K562 (cell line): ENCODE data around the gene PMPCA. TPM values are rescaled to one million over a fixed set of nuclear protein-coding genes. Genes with fewer than 3 reads are reported as not detected.

ENCODE experiments used
- HMGN3 ChIP-seq: IDR thresholded peaks from 2 replicates; pipeline ENCODE4 v1.6.1; 2011; ENCODE audit warnings: borderline replicate concordance, low read depth, mild to moderate bottlenecking, mixed read lengths, low read length; ENCODE audit not compliant: insufficient read length; ENCODE audit errors: extremely low read depth
- NCOA2 ChIP-seq, 2 experiments: fragments of 450-650 bp; IDR thresholded peaks; 2 replicates each; pipeline ENCODE4 v1.6.1; 2018; ENCODE audit warnings: mild to moderate bottlenecking in 2 of 2, moderate library complexity in 1 of 2; ENCODE audit not compliant: partially characterized antibody in 2 of 2
- RBFOX2 ChIP-seq: fragments of 200-400 bp; formaldehyde crosslinking; IDR thresholded peaks from 2 replicates; pipeline ENCODE4 v1.6.1; 2017; ENCODE audit warnings: low read depth, mild to moderate bottlenecking, low read length, moderate library complexity
- ZEB2 ChIP-seq: fragments of 450-650 bp; IDR thresholded peaks from 2 replicates; pipeline ENCODE4 v1.6.1; 2016
- ZFX ChIP-seq: sonication (generic); formaldehyde crosslinking; IDR thresholded peaks from 2 replicates; pipeline ENCODE4 v1.8.0; 2022; ENCODE audit warnings: mild to moderate bottlenecking, missing genetic modification reagents, moderate library complexity
- ZNF3 ChIP-seq: fragments of 250-450 bp; sonication (Bioruptor Pico); IDR thresholded peaks from 2 replicates; pipeline ENCODE4 v1.5.0; 2021; ENCODE audit warnings: mild to moderate bottlenecking, moderate library complexity
- polyA plus RNA-seq, 8 experiments: library from polyadenylated mRNA; depleted of rRNA in 4 of 8; stranded (reverse) in 5 of 8; unstranded in 3 of 8; fragments of >200 nt; fragmentation: Nextera tagmentation in 2 of 8; fragmentation: Illumina TruSeq in 1 of 8; extraction: Ambion mirVana in 2 of 8; extraction: Trizol in 1 of 8; gene quantifications; 2 replicates each; pipeline versions ENCODE4 v1.2.1 to v1.2.3, GENCODE V29; 2011 to 2014; ENCODE audit warnings: inconsistent platforms in 1 of 8, missing spikeins in 1 of 8
- total RNA-seq, 7 experiments: library from RNA; depleted of rRNA in 6 of 7; stranded (reverse); fragments of >200 nt in 6 of 7; fragmentation: Illumina TruSeq in 2 of 7; extraction: Trizol in 2 of 7; gene quantifications; 2 replicates each; pipeline versions ENCODE4 v1.2.1 to v1.2.3, GENCODE V29; 2011 to 2021; ENCODE audit warnings: low replicate concordance in 1 of 7
- TF ChIP-seq, protein P1 (sequence below), 2 experiments: fragments of 450-650 bp; IDR thresholded peaks; 2 replicates each; pipeline ENCODE4 v1.6.1; 2016; ENCODE audit warnings: mild to moderate bottlenecking in 2 of 2, borderline replicate concordance in 1 of 2, low read depth in 1 of 2, moderate library complexity in 1 of 2
- TF ChIP-seq, protein P2 (sequence below), 2 experiments: fragments of 450-650 bp in 1 of 2; sonication (generic) in 1 of 2; formaldehyde crosslinking in 1 of 2; IDR thresholded peaks in 1 of 2; conservative IDR thresholded peaks in 1 of 2; 2 replicates each; pipeline versions ENCODE4 v1.6.1 to v1.8.1; 2016 to 2023; ENCODE audit warnings: mild to moderate bottlenecking in 2 of 2, moderate library complexity in 2 of 2, inconsistent platforms in 1 of 2, missing genetic modification reagents in 1 of 2
- TF ChIP-seq, protein P3 (sequence below), 3 experiments: IDR thresholded peaks in 2 of 3; conservative IDR thresholded peaks in 1 of 3; 2 replicates each; pipeline ENCODE4 v1.5.1; 2011 to 2012; ENCODE audit warnings: low read length in 3 of 3, mild to moderate bottlenecking in 3 of 3, control low read depth in 2 of 3, improper control_type of control experiment in 1 of 3, inconsistent platforms in 1 of 3, low read depth in 1 of 3, mixed read lengths in 1 of 3, moderate library complexity in 1 of 3; ENCODE audit not compliant: insufficient read depth in 2 of 3
- TF ChIP-seq, protein P4 (sequence below), 2 experiments: IDR thresholded peaks; 2 replicates each; pipeline ENCODE4 v1.6.1; 2011; ENCODE audit warnings: borderline replicate concordance in 1 of 2, control low read depth in 1 of 2, low read depth in 1 of 2, low read length in 1 of 2, mild to moderate bottlenecking in 1 of 2, mixed read lengths in 1 of 2, moderate library complexity in 1 of 2; ENCODE audit not compliant: insufficient read depth in 1 of 2, insufficient read length in 1 of 2, poor library complexity in 1 of 2, severe bottlenecking in 1 of 2; ENCODE audit errors: extremely low read depth in 1 of 2
- TF ChIP-seq, protein P5 (sequence below): sonication (generic); formaldehyde crosslinking; IDR thresholded peaks from 2 replicates; pipeline ENCODE4 v1.5.0; 2020; ENCODE audit warnings: missing genetic modification reagents

PMPCA gene
- total and polyA plus RNA-seq, 9 of the 15 experiments (the other 6 are each of a cell fraction or from before 2014, with no cell fraction given) = 23.9 to 143 (median 86.6) TPM

DNA sequence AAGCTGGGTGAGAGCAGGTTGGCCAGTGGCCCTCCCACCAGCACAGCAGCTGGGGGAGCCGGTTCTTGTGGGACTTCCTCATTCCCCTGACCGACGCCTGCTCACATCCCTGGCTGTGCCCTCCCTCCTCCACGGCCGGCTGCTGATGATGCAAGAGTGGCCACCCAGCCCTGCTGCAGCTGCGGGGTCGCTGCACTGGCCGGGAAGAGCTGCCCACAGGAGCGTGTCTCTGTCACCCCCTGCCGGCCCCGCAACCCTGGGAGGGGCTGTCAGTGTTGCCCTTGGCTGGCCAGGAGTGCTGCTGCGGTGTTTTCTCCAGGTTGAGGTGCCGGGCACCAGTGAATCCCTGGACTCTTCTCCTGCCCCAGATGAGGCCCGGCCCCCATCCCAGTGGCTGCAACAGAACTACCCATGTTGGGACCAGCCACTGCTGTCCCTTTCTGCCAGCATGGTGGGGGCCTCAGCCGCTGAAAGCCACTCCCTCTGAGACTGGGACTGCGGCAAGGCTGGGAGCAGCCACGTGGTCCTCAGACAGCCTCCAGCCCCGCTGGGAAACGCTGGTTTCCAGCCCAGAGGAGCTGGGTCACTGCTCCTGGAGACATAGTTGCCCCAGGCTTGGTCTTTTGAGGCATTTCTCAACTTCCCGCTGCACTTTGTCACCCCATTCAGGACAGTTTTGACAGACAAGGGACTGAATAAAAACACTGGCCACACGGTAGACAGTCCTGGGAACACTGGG, 37.7 kb upstream of the PMPCA start (continued):
- TF ChIP-seq ZFX (no peak), HMGN3 (peak; percentile 46), NCOA2 (IDR thresholded peaks at IDR 0.05; ENCODE audit: partially characterized antibody in 2 of 2) (no peak), ZNF3 (CRISPR knock-in tag) (no peak), ZEB2 (no peak), RBFOX2 (peak; percentile 75)
- TF ChIP-seq, protein P1, sequence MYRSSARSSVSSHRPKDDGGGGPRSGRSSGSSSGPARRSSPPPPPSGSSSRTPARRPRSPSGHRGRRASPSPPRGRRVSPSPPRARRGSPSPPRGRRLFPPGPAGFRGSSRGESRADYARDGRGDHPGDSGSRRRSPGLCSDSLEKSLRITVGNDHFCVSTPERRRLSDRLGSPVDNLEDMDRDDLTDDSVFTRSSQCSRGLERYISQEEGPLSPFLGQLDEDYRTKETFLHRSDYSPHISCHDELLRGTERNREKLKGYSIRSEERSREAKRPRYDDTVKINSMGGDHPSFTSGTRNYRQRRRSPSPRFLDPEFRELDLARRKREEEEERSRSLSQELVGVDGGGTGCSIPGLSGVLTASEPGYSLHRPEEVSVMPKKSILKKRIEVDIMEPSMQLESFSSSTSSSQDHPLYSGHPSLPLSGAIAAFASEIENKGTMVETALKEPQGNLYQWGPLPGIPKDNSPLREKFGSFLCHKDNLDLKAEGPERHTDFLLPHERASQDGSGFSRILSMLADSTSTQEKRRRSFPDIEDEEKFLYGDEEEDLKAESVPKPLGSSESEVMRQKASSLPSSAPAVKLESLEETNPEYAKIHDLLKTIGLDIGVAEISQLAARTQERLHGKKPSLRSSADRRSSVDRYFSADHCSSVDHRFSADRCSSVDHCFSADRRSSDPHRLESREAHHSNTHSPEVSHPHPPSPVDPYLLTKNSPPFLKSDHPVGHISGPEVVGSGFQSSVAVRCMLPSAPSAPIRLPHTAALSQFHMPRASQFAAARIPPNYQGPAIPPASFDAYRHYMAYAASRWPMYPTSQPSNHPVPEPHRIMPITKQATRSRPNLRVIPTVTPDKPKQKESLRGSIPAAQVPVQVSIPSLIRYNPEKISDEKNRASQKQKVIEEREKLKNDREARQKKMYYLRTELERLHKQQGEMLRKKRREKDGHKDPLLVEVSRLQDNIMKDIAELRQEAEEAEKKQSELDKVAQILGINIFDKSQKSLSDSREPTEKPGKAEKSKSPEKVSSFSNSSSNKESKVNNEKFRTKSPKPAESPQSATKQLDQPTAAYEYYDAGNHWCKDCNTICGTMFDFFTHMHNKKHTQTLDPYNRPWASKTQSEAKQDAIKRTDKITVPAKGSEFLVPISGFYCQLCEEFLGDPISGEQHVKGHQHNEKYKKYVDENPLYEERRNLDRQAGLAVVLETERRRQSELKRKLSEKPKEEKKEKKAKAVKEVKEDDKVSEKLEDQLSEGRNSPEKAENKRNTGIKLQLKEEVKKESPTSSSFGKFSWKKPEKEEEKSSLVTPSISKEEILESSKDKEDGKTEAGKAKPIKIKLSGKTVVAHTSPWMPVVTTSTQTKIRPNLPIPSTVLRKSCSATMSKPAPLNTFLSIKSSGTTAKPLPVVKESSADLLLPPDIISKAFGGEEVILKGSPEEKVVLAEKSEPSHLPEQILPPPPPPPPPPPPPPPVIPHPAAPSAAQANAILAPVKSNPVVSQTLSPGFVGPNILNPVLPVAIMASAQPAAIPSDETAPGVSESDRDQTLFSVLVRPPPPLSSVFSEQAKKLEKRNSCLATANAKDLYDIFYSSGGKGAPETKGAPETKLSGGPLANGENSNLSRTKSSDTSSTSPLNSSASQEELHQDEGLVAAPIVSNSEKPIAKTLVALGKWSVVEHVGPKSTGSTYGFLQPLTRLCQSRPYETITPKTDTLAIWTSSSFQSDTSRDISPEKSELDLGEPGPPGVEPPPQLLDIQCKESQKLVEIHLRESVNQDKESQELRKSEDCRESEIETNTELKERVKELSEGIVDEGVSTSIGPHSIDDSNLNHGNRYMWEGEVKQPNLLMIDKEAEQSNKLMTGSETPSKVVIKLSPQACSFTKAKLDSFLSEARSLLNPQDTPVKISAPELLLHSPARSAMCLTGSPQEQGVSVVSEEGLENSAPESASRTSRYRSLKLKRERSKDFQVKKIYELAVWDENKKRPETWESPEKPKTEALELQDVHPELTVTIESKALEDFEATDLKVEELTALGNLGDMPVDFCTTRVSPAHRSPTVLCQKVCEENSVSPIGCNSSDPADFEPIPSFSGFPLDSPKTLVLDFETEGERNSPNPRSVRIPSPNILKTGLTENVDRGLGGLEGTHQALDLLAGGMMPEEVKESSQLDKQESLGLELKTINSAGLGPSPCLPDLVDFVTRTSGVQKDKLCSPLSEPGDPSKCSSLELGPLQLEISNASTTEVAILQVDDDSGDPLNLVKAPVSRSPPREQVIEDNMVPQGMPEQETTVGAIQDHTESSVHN (IDR thresholded peaks at IDR 0.05; ENCODE audit: borderline replicate concordance in 1 of 2, low read depth in 1 of 2) = peak in 1 of 2 experiments; percentile 77; a peak in 1 of 4 replicates
- TF ChIP-seq, protein P2, sequence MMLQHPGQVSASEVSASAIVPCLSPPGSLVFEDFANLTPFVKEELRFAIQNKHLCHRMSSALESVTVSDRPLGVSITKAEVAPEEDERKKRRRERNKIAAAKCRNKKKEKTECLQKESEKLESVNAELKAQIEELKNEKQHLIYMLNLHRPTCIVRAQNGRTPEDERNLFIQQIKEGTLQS (IDR thresholded peaks at IDR 0.05) = peak; percentile 100
- TF ChIP-seq, protein P2 (CRISPR knock-in tag; conservative IDR thresholded peaks at IDR 0.05) = peak; percentile 98
- TF ChIP-seq, protein P3, sequence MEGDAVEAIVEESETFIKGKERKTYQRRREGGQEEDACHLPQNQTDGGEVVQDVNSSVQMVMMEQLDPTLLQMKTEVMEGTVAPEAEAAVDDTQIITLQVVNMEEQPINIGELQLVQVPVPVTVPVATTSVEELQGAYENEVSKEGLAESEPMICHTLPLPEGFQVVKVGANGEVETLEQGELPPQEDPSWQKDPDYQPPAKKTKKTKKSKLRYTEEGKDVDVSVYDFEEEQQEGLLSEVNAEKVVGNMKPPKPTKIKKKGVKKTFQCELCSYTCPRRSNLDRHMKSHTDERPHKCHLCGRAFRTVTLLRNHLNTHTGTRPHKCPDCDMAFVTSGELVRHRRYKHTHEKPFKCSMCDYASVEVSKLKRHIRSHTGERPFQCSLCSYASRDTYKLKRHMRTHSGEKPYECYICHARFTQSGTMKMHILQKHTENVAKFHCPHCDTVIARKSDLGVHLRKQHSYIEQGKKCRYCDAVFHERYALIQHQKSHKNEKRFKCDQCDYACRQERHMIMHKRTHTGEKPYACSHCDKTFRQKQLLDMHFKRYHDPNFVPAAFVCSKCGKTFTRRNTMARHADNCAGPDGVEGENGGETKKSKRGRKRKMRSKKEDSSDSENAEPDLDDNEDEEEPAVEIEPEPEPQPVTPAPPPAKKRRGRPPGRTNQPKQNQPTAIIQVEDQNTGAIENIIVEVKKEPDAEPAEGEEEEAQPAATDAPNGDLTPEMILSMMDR (IDR thresholded peaks at IDR 0.05 in 2 of 3, conservative IDR thresholded peaks at IDR 0.05 in 1 of 3; ENCODE audit: insufficient read depth in 2 of 3, low read depth in 1 of 3, low read length in 3 of 3) = peak; percentile 53 to 73 (median 55); a peak in 5 of 6 replicates
- TF ChIP-seq, protein P4, sequence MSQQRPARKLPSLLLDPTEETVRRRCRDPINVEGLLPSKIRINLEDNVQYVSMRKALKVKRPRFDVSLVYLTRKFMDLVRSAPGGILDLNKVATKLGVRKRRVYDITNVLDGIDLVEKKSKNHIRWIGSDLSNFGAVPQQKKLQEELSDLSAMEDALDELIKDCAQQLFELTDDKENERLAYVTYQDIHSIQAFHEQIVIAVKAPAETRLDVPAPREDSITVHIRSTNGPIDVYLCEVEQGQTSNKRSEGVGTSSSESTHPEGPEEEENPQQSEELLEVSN (IDR thresholded peaks at IDR 0.05; ENCODE audit: borderline replicate concordance in 1 of 2, extremely low read depth in 1 of 2, insufficient read depth in 1 of 2, insufficient read length in 1 of 2, low read depth in 1 of 2, low read length in 1 of 2, poor library complexity in 1 of 2, severe bottlenecking in 1 of 2) = peak in 1 of 2 experiments; percentile 4
- TF ChIP-seq, protein P5, sequence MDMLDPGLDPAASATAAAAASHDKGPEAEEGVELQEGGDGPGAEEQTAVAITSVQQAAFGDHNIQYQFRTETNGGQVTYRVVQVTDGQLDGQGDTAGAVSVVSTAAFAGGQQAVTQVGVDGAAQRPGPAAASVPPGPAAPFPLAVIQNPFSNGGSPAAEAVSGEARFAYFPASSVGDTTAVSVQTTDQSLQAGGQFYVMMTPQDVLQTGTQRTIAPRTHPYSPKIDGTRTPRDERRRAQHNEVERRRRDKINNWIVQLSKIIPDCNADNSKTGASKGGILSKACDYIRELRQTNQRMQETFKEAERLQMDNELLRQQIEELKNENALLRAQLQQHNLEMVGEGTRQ = peak; percentile 68
